ENCODE results near the gene PRDM5.

The PRDM5 gene

GRCh38 chr4:120723986-120724385, 198.5 kb downstream of the PRDM5 start:
- Histone ChIP-seq H3K36me3 (ENCODE audit: control insufficient read depth in 1 of 2, insufficient read depth in 2 of 2, low read depth in 1 of 2, low read length in 2 of 2) (no peaks in the 10 kb centered on the region), H2AFZ (ENCODE audit: low read depth, low read length) (no peak overlapping the region), H2BK120ac (ENCODE audit: low read depth, low read length) (no peak overlapping the region), H4K91ac (ENCODE audit: low read length) (no peak overlapping the region), H3K14ac (ENCODE audit: low read length in 2 of 2) (no peak overlapping the region), H2BK5ac (ENCODE audit: low read depth, low read length, poor library complexity, severe bottlenecking) (no peak overlapping the region), H4K8ac (ENCODE audit: low read length) (no peak overlapping the region), H2BK15ac (ENCODE audit: low read depth, poor library complexity, severe bottlenecking) (no peak overlapping the region), H3K4ac (ENCODE audit: low read depth in 1 of 2, low read length in 2 of 2) (no peak overlapping the region), H3K9ac (ENCODE audit: low read length) (no peak overlapping the region), H2AK5ac (ENCODE audit: low read length, severe bottlenecking) (no peak overlapping the region), H3K27me3 (ENCODE audit: control insufficient read depth in 1 of 2, insufficient read depth in 1 of 2, low read length in 2 of 2) (no peaks in the 10 kb centered on the region), H3K79me1 (replicated peaks; ENCODE audit: low read length, poor library complexity, severe bottlenecking) (no peaks in the 10 kb centered on the region), H3K23ac (ENCODE audit: low read length in 2 of 2) (no peak overlapping the region), H3K27ac (ENCODE audit: low read length, poor library complexity, severe bottlenecking) (no peak overlapping the region), H3K4me2 (ENCODE audit: low read length, poor library complexity, severe bottlenecking) (no peak overlapping the region), H3K18ac (ENCODE audit: low read depth in 1 of 2, low read length in 2 of 2) (no peak overlapping the region), H3K4me1 (ENCODE audit: control insufficient read depth, insufficient read depth, low read depth, low read length) (peaks cover 4% of the 10 kb centered on the region), H2BK12ac (ENCODE audit: low read length in 2 of 2) (no peak overlapping the region), H3K4me3 (ENCODE audit: insufficient read depth in 1 of 2, low read depth in 1 of 2, low read length in 2 of 2) (no peak overlapping the region), H3K9me3 (ENCODE audit: control insufficient read depth, low read length) (no peaks in the 10 kb centered on the region)
- DNase-seq: peak; percentile 37
- WGBS: 91% methylated on average over 2 of the region's 2 CpGs

GRCh38 chr4:120723105-120723504, 199.4 kb downstream of the PRDM5 start:
- no peak overlapping the region for H3K14ac ChIP-seq (ENCODE audit: low read length in 2 of 2)
- H2AK5ac ChIP-seq (ENCODE audit: low read length, severe bottlenecking): no peak overlapping the region
- no peak overlapping the region for H3K4ac ChIP-seq (ENCODE audit: low read depth in 1 of 2, low read length in 2 of 2)
- no peak overlapping the region for H3K27ac ChIP-seq (ENCODE audit: low read length, poor library complexity, severe bottlenecking)
- H4K91ac ChIP-seq (ENCODE audit: low read length): no peak overlapping the region
- H3K27me3 ChIP-seq (ENCODE audit: control insufficient read depth in 1 of 2, insufficient read depth in 1 of 2, low read length in 2 of 2): no peaks in the 10 kb centered on the region
- H4K8ac ChIP-seq (ENCODE audit: low read length): no peak overlapping the region
- no peak overlapping the region for H3K4me3 ChIP-seq (ENCODE audit: insufficient read depth in 1 of 2, low read depth in 1 of 2, low read length in 2 of 2)
- H2BK15ac ChIP-seq (ENCODE audit: low read depth, poor library complexity, severe bottlenecking): no peak overlapping the region
- no peak overlapping the region for H3K4me2 ChIP-seq (ENCODE audit: low read length, poor library complexity, severe bottlenecking)
- DNase-seq: no peak
- no peaks in the 10 kb centered on the region for H3K36me3 ChIP-seq (ENCODE audit: control insufficient read depth in 1 of 2, insufficient read depth in 2 of 2, low read depth in 1 of 2, low read length in 2 of 2)
- no peak overlapping the region for H3K23ac ChIP-seq (ENCODE audit: low read length in 2 of 2)
- H2BK5ac ChIP-seq (ENCODE audit: low read depth, low read length, poor library complexity, severe bottlenecking): no peak overlapping the region
- H2BK12ac ChIP-seq (ENCODE audit: low read length in 2 of 2): no peak overlapping the region
- peaks cover 4% of the 10 kb centered on the region for H3K4me1 ChIP-seq (ENCODE audit: control insufficient read depth, insufficient read depth, low read depth, low read length)
- H2AFZ ChIP-seq (ENCODE audit: low read depth, low read length): no peak overlapping the region
- H3K9me3 ChIP-seq (ENCODE audit: control insufficient read depth, low read length): no peaks in the 10 kb centered on the region
- no peak overlapping the region for H3K18ac ChIP-seq (ENCODE audit: low read depth in 1 of 2, low read length in 2 of 2)
- no peak overlapping the region for H3K9ac ChIP-seq (ENCODE audit: low read length)
- no peak overlapping the region for H2BK120ac ChIP-seq (ENCODE audit: low read depth, low read length)
- H3K79me1 ChIP-seq (replicated peaks; ENCODE audit: low read length, poor library complexity, severe bottlenecking): no peaks in the 10 kb centered on the region
- WGBS: 92% methylated on average over 3 of the region's 3 CpGs

GRCh38 chr4:120722655-120723054, 199.9 kb downstream of the PRDM5 start:
- no peak overlapping the region for H2BK12ac ChIP-seq (ENCODE audit: low read length in 2 of 2)
- no peak overlapping the region for H4K91ac ChIP-seq (ENCODE audit: low read length)
- H3K27me3 ChIP-seq (ENCODE audit: control insufficient read depth in 1 of 2, insufficient read depth in 1 of 2, low read length in 2 of 2): no peaks in the 10 kb centered on the region
- no peak overlapping the region for H2BK120ac ChIP-seq (ENCODE audit: low read depth, low read length)
- no peak for DNase-seq
- H2AFZ ChIP-seq (ENCODE audit: low read depth, low read length): no peak overlapping the region
- H3K9ac ChIP-seq (ENCODE audit: low read length): no peak overlapping the region
- no peak overlapping the region for H2AK5ac ChIP-seq (ENCODE audit: low read length, severe bottlenecking)
- no peak overlapping the region for H3K23ac ChIP-seq (ENCODE audit: low read length in 2 of 2)
- no peak overlapping the region for H3K14ac ChIP-seq (ENCODE audit: low read length in 2 of 2)
- no peak overlapping the region for H4K8ac ChIP-seq (ENCODE audit: low read length)
- peaks cover 4% of the 10 kb centered on the region for H3K4me1 ChIP-seq (ENCODE audit: control insufficient read depth, insufficient read depth, low read depth, low read length)
- H3K18ac ChIP-seq (ENCODE audit: low read depth in 1 of 2, low read length in 2 of 2): no peak overlapping the region
- H3K4me3 ChIP-seq (ENCODE audit: insufficient read depth in 1 of 2, low read depth in 1 of 2, low read length in 2 of 2): no peak overlapping the region
- WGBS: 98% methylated on average over 6 of the region's 7 CpGs
- H3K27ac ChIP-seq (ENCODE audit: low read length, poor library complexity, severe bottlenecking): no peak overlapping the region
- no peaks in the 10 kb centered on the region for H3K9me3 ChIP-seq (ENCODE audit: control insufficient read depth, low read length)
- no peak overlapping the region for H3K4ac ChIP-seq (ENCODE audit: low read depth in 1 of 2, low read length in 2 of 2)
- H3K36me3 ChIP-seq (ENCODE audit: control insufficient read depth in 1 of 2, insufficient read depth in 2 of 2, low read depth in 1 of 2, low read length in 2 of 2): no peaks in the 10 kb centered on the region
- H2BK15ac ChIP-seq (ENCODE audit: low read depth, poor library complexity, severe bottlenecking): no peak overlapping the region
- H3K4me2 ChIP-seq (ENCODE audit: low read length, poor library complexity, severe bottlenecking): no peak overlapping the region
- H2BK5ac ChIP-seq (ENCODE audit: low read depth, low read length, poor library complexity, severe bottlenecking): no peak overlapping the region
- no peaks in the 10 kb centered on the region for H3K79me1 ChIP-seq (replicated peaks; ENCODE audit: low read length, poor library complexity, severe bottlenecking)

- 82% methylated on average over 4 of the region's 5 CpGs for WGBS
- no peak overlapping the region for H3K4me3 ChIP-seq (ENCODE audit: insufficient read depth in 1 of 2, low read depth in 1 of 2, low read length in 2 of 2)
- H3K4ac ChIP-seq (ENCODE audit: low read depth in 1 of 2, low read length in 2 of 2): no peak overlapping the region
- H3K4me1 ChIP-seq (ENCODE audit: control insufficient read depth, insufficient read depth, low read depth, low read length): no peaks in the 10 kb centered on the region
- no peak overlapping the region for H3K23ac ChIP-seq (ENCODE audit: low read length in 2 of 2)
- H3K14ac ChIP-seq (ENCODE audit: low read length in 2 of 2): no peak overlapping the region
- no peak for DNase-seq
- H2AFZ ChIP-seq (ENCODE audit: low read depth, low read length): no peak overlapping the region
- H2BK12ac ChIP-seq (ENCODE audit: low read length in 2 of 2): no peak overlapping the region
- H2BK15ac ChIP-seq (ENCODE audit: low read depth, poor library complexity, severe bottlenecking): no peak overlapping the region
- no peak overlapping the region for H4K8ac ChIP-seq (ENCODE audit: low read length)
- H4K91ac ChIP-seq (ENCODE audit: low read length): no peak overlapping the region
- no peak overlapping the region for H2BK5ac ChIP-seq (ENCODE audit: low read depth, low read length, poor library complexity, severe bottlenecking)
- no peak overlapping the region for H2BK120ac ChIP-seq (ENCODE audit: low read depth, low read length)
- no peak overlapping the region for H3K9ac ChIP-seq (ENCODE audit: low read length)
- no peak overlapping the region for H3K27ac ChIP-seq (ENCODE audit: low read length, poor library complexity, severe bottlenecking)
- no peaks in the 10 kb centered on the region for H3K79me1 ChIP-seq (replicated peaks; ENCODE audit: low read length, poor library complexity, severe bottlenecking)
- no peak overlapping the region for H3K18ac ChIP-seq (ENCODE audit: low read depth in 1 of 2, low read length in 2 of 2)
- H3K27me3 ChIP-seq (ENCODE audit: control insufficient read depth in 1 of 2, insufficient read depth in 1 of 2, low read length in 2 of 2): no peaks in the 10 kb centered on the region
- H3K36me3 ChIP-seq (ENCODE audit: control insufficient read depth in 1 of 2, insufficient read depth in 2 of 2, low read depth in 1 of 2, low read length in 2 of 2): no peaks in the 10 kb centered on the region
- no peak overlapping the region for H2AK5ac ChIP-seq (ENCODE audit: low read length, severe bottlenecking)
- no peaks in the 10 kb centered on the region for H3K9me3 ChIP-seq (ENCODE audit: control insufficient read depth, low read length)
- no peak overlapping the region for H3K4me2 ChIP-seq (ENCODE audit: low read length, poor library complexity, severe bottlenecking)
Measured at GRCh38 chr4:120720354-120720934, 202.1 kb downstream of the PRDM5 start.
